ENCODE results near the gene LDLRAD3. TPM values are rescaled to one million over a fixed set of nuclear protein-coding genes. Genes with fewer than 3 reads are reported as not detected.

Gene LDLRAD3
- total RNA-seq, 3 donors from 2014 or later = 1.0 to 8.1 (median 2.0) TPM

- H3K4me3 ChIP-seq = no peak overlapping the region
- H3K36me3 ChIP-seq (ENCODE audit: low read depth) = no peaks in the 10 kb centered on the region
- no peaks in the 10 kb centered on the region for H3K4me1 ChIP-seq (ENCODE audit: low read depth)
- H3K9me3 ChIP-seq = no peaks in the 10 kb centered on the region
- no peak for ATAC-seq
- TF ChIP-seq, protein P1, sequence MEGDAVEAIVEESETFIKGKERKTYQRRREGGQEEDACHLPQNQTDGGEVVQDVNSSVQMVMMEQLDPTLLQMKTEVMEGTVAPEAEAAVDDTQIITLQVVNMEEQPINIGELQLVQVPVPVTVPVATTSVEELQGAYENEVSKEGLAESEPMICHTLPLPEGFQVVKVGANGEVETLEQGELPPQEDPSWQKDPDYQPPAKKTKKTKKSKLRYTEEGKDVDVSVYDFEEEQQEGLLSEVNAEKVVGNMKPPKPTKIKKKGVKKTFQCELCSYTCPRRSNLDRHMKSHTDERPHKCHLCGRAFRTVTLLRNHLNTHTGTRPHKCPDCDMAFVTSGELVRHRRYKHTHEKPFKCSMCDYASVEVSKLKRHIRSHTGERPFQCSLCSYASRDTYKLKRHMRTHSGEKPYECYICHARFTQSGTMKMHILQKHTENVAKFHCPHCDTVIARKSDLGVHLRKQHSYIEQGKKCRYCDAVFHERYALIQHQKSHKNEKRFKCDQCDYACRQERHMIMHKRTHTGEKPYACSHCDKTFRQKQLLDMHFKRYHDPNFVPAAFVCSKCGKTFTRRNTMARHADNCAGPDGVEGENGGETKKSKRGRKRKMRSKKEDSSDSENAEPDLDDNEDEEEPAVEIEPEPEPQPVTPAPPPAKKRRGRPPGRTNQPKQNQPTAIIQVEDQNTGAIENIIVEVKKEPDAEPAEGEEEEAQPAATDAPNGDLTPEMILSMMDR (IDR thresholded peaks at IDR 0.05) = no peak
- intact Hi-C loops (cut with DNase I, micrococcal nuclease) = no loop called here
- DNase-seq = no peak
These were observed 326.8 kb downstream of the LDLRAD3 start for GRCh38 chr11:36270701-36271100.

DNA sequence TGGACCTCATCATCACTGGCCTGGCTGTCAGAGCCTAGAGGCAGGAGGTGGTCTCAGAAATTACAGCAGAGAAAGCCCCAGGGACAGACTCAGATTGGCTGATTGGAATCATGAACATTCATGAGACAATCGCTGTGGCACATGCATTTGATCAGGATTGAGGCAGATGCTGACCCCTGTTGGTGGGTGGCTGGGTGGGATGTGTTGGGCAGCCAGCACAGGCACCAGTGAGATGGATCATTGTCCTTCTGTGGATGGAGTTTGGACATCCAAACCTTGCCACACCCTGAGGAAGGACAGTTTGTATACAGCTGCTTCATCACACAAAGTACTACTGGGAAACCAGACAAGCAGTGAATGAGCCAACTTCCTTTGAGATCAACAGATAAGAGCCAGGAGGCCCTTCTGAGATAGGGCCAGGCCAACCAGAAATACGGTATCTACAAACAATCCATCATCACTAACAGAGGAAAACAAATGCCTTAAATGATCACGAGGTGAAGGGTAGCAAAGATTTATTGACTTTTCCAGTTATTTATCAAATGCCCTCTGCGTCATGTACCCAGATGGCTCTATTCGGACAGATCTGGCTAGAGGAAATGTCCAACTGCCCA is 328.0 kb downstream of the LDLRAD3 start:
- no peaks in the 10 kb centered on the region for H3K9me3 ChIP-seq
- no peaks in the 10 kb centered on the region for H3K36me3 ChIP-seq (ENCODE audit: low read depth)
- H3K4me3 ChIP-seq = no peak overlapping the region
- ATAC-seq (no peak), DNase-seq (no peak)
- no peaks in the 10 kb centered on the region for H3K4me1 ChIP-seq (ENCODE audit: low read depth)
- intact Hi-C loops (cut with DNase I, micrococcal nuclease) = no loop called here
- TF ChIP-seq, protein P1 (IDR thresholded peaks at IDR 0.05) = no peak

GRCh38 chr11:36273110-36273509 is 329.2 kb downstream of the LDLRAD3 start:
- no peak overlapping the region for H3K4me3 ChIP-seq
- TF ChIP-seq, protein P1 (IDR thresholded peaks at IDR 0.05) = no peak
- no peaks in the 10 kb centered on the region for H3K36me3 ChIP-seq (ENCODE audit: low read depth)
- DNase-seq (no peak), ATAC-seq (no peak)
- no peaks in the 10 kb centered on the region for H3K9me3 ChIP-seq
- intact Hi-C loops (cut with DNase I, micrococcal nuclease) = no loop called here
- H3K4me1 ChIP-seq (ENCODE audit: low read depth) = no peaks in the 10 kb centered on the region

DNA sequence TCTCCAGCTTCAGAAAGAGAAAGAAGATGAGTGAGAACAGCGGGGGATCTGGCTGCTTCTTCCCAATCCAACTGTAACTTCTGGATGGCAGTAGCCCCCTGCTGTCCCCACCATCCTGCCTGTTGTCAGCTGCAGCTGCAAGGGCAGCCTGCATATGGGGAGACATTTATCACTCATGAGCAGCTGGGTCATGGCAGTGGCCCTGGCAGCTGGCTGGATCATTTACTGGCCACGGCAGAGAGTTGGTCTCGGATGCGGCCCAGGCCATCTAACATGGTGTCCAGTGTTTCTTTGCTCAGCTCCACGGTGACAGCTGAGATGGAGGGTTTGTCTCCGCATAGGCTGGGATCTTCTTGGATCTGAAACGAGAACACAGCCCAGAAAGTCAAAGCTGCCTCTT is 330.6 kb downstream of the LDLRAD3 start:
- Histone ChIP-seq H3K36me3 (ENCODE audit: low read depth) (no peaks in the 10 kb centered on the region), H3K4me1 (ENCODE audit: low read depth) (no peaks in the 10 kb centered on the region), H3K4me3 (no peak overlapping the region), H3K9me3 (no peaks in the 10 kb centered on the region)
- DNase-seq (no peak), ATAC-seq (no peak)
- intact Hi-C loops (cut with DNase I, micrococcal nuclease) = no loop called here
- TF ChIP-seq, protein P1 (IDR thresholded peaks at IDR 0.05) = no peak

DNA sequence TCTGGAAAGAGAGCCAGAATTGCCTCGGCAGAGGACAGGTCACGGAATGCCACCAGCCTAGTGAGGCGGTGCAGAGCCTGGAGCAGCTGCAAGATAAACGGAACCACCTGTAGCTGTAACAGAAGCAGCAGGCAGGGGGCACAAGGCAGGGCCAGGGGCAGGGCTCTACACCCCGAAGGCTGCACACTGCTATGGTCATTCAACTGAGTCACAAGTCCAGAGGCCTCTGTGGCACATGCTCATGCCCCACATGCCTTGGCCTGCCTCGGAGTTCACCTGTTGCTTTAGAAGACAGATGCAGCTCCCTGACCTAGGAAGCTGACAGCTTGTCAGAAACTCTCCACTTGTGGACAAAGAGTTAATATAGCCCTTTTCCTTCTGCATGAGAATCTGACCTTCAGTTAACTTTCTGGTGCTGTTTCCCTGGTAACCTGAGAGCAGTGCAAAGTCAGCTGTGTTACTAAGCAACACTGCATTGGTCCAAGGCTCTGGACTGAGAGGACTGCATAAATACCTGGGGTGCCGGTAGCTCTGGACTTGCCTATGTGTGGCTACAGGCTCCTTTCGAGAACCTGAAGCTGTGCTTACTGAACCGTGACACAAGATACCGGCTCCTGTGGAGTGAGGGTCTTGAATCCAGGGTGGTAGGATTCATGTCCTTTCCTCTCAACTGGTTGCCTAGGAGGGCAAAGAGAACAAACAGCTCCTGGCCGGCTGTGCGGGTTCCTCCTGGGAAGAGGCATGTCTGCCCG is 334.8 kb downstream of the LDLRAD3 start:
- DNase-seq (no peak), ATAC-seq (no peak)
- peaks cover 4% of the 10 kb centered on the region for H3K9me3 ChIP-seq
- TF ChIP-seq, protein P1 (IDR thresholded peaks at IDR 0.05) = no peak
- intact Hi-C loops (cut with DNase I, micrococcal nuclease) = no loop called here
- H3K4me3 ChIP-seq = no peak overlapping the region
- H3K4me1 ChIP-seq (ENCODE audit: low read depth) = no peaks in the 10 kb centered on the region
- H3K36me3 ChIP-seq (ENCODE audit: low read depth) = no peaks in the 10 kb centered on the region
